ENCODE measurements around the gene PRDM1. TPM values are rescaled to one million over a fixed set of nuclear protein-coding genes. Genes with fewer than 3 reads are reported as not detected.

PRDM1 gene
- total RNA-seq, 1 experiment from 2014 or later = 0.98 TPM

- DNase-seq (ENCODE audit: low read depth) = no peak
Measured at GRCh38 chr6:106070636-106071035, 15.5 kb upstream of the PRDM1 start.

GRCh38 chr6:106072501-106073090 lies 13.5 kb upstream of the PRDM1 start:
- DNase-seq (ENCODE audit: low read depth) = no peak

- DNase-seq (ENCODE audit: low read depth) = no peak
Measured at GRCh38 chr6:106074146-106074545, 12.0 kb upstream of the PRDM1 start.

- DNase-seq (ENCODE audit: low read depth) = no peak
Measured at GRCh38 chr6:106076139-106076538, 10.0 kb upstream of the PRDM1 start.

- DNase-seq (ENCODE audit: low read depth) = no peak
Measured at GRCh38 chr6:106077170-106077569, 9.0 kb upstream of the PRDM1 start.

- no peak for DNase-seq (ENCODE audit: low read depth)
Measured at GRCh38 chr6:106077881-106078280, 8.3 kb upstream of the PRDM1 start.

GRCh38 chr6:106079961-106080762 lies 6.0 kb upstream of the PRDM1 start:
- no peak for DNase-seq (ENCODE audit: low read depth)

- DNase-seq (ENCODE audit: low read depth) = no peak
Measured at GRCh38 chr6:106080763-106081095, 5.4 kb upstream of the PRDM1 start.

GRCh38 chr6:106081715-106082114 lies 4.4 kb upstream of the PRDM1 start:
- DNase-seq (ENCODE audit: low read depth) = no peak

GRCh38 chr6:106082735-106083398 lies 3.3 kb upstream of the PRDM1 start:
- DNase-seq (ENCODE audit: low read depth) = peak; percentile 71

- no peak for DNase-seq (ENCODE audit: low read depth)
Measured at GRCh38 chr6:106083618-106084017, 2.5 kb upstream of the PRDM1 start.

- peak; percentile 89 for DNase-seq (ENCODE audit: low read depth)
Measured at GRCh38 chr6:106084106-106084988, 1.8 kb upstream of the PRDM1 start.

GRCh38 chr6:106084989-106085691 lies 996 bp upstream of the PRDM1 start:
- DNase-seq (ENCODE audit: low read depth) = peak; percentile 34

- DNase-seq (ENCODE audit: low read depth) = no peak
Measured at GRCh38 chr6:106085692-106085983, 498 bp upstream of the PRDM1 start.

GRCh38 chr6:106086814-106087175 lies 659 bp downstream of the PRDM1 start:
- no peak for DNase-seq (ENCODE audit: low read depth)

- peak; percentile 74 for DNase-seq (ENCODE audit: low read depth)
Measured at GRCh38 chr6:106087548-106088325, 1.6 kb downstream of the PRDM1 start.

- no peak for DNase-seq (ENCODE audit: low read depth)
Measured at GRCh38 chr6:106090001-106090400, 3.9 kb downstream of the PRDM1 start.

- DNase-seq (ENCODE audit: low read depth) = no peak
Measured at GRCh38 chr6:106092279-106092678, 6.1 kb downstream of the PRDM1 start.

- DNase-seq (ENCODE audit: low read depth) = no peak
Measured at GRCh38 chr6:106094261-106094963, 8.3 kb downstream of the PRDM1 start.

GRCh38 chr6:106094964-106095335 lies 8.8 kb downstream of the PRDM1 start:
- DNase-seq (ENCODE audit: low read depth) = no peak

Data from LHCN-M2 (cell line).